Stimulated activated naive CD8-positive, alpha-beta T cell treated with anti-CD3 and anti-CD28 coated beads, Interleukin-15, Interleukin-2, amounts not matched to agents 100 U/mL and 50 U/mL, for 24 hours (primary cell): Measurements from ENCODE around the gene KMT5C.

Source experiments
- ATAC-seq: fragments of 150-1000 bp; cut with Tn5 transposase; one replicate; pipeline ENCODE4 v1.10.0; 2021
- DNase-seq: peaks from one replicate; pipeline ENCODE4 v3.0.0; 2021

The KMT5C gene

GRCh38 chr19:55368701-55369563 is 29.3 kb downstream of the KMT5C start:
- peak; percentile 51 for DNase-seq
- no peak for ATAC-seq

- DNase-seq (peak; percentile 60), ATAC-seq (peak; percentile 44)
These were observed 30.1 kb downstream of the KMT5C start for GRCh38 chr19:55369653-55370304.

- DNase-seq (no peak), ATAC-seq (no peak)
These were observed 30.8 kb downstream of the KMT5C start, which contains the start of gene IL11 for GRCh38 chr19:55370305-55370988. Gene IL11, minus strand, starts transcription at chr19:55370463. Its CDS starts 153 bp downstream, at chr19:55370310.

- ATAC-seq (peak; percentile 69), DNase-seq (peak; percentile 65)
These were observed 32.8 kb downstream of the KMT5C start for GRCh38 chr19:55372316-55373081.

- DNase-seq (no peak), ATAC-seq (no peak)
These were observed 33.8 kb downstream of the KMT5C start for GRCh38 chr19:55373306-55373992.

- ATAC-seq, result no peak
- DNase-seq, result no peak
These were observed 34.5 kb downstream of the KMT5C start for GRCh38 chr19:55373993-55374757.

GRCh38 chr19:55376241-55376933 is 36.7 kb downstream of the KMT5C start, which contains the start of gene TMEM190:
Gene TMEM190, plus strand, starts transcription at chr19:55376826. Its CDS starts 28 bp downstream, at chr19:55376854.
- no peak for DNase-seq
- no peak for ATAC-seq

GRCh38 chr19:55377356-55378131 is 37.9 kb downstream of the KMT5C start:
- no peak for DNase-seq
- ATAC-seq, result no peak

- DNase-seq (no peak), ATAC-seq (no peak)
These were observed 39.5 kb downstream of the KMT5C start for GRCh38 chr19:55379174-55379573.

GRCh38 chr19:55382013-55382412 is 42.3 kb downstream of the KMT5C start:
- no peak for ATAC-seq

GRCh38 chr19:55382522-55383054 is 42.9 kb downstream of the KMT5C start:
- DNase-seq (no peak), ATAC-seq (no peak)

More at GRCh38 chr19:55382013-55382412, 42.3 kb downstream of the KMT5C start:
- no peak for DNase-seq

- ATAC-seq (peak; percentile 12), DNase-seq (peak; percentile 62)
These were observed 43.8 kb downstream of the KMT5C start for GRCh38 chr19:55383279-55384130.

- DNase-seq (peak; percentile 64), ATAC-seq (peak; percentile 4)
These were observed 44.6 kb downstream of the KMT5C start, which contains the start of gene TMEM238 for GRCh38 chr19:55384131-55384919. Gene TMEM238, minus strand, starts transcription at chr19:55384292. Its CDS starts 33 bp downstream, at chr19:55384259.

- DNase-seq, result peak; percentile 96
- peak; percentile 81 for ATAC-seq
These were observed 45.4 kb downstream of the KMT5C start for GRCh38 chr19:55384920-55385723.

- peak; percentile 63 for ATAC-seq
- DNase-seq, result peak; percentile 98
These were observed 46.2 kb downstream of the KMT5C start, which contains the start of gene RPL28 for GRCh38 chr19:55385724-55386492. Gene RPL28, plus strand, starts transcription at chr19:55385932. Its CDS starts 426 bp downstream, at chr19:55386358.
